Osteocyte (in vitro differentiated cells): ENCODE measurements around the gene RPL5. TPM values are rescaled to one million over a fixed set of nuclear protein-coding genes. Genes with fewer than 3 reads are reported as not detected.
"Not testable (repeated sequence)": the region's sequence is repeated elsewhere in the genome, so short reads cannot be mapped to it uniquely, and the experiment has no call there.

ENCODE experiments used
- DNase-seq: peaks from one replicate; pipeline ENCODE4 v3.0.0; 2021; ENCODE audit warnings: mixed read lengths; ENCODE audit not compliant: unreplicated experiment; ENCODE audit errors: extremely low spot score
- H3K27ac Mint-ChIP-seq: one replicate; pipeline ENCODE4 v1.8.0; 2021; ENCODE audit warnings: mild to moderate bottlenecking, mixed read lengths; ENCODE audit not compliant: unreplicated experiment
- H3K27me3 Mint-ChIP-seq: one replicate; pipeline ENCODE4 v1.8.0; 2021; ENCODE audit warnings: mixed read lengths; ENCODE audit not compliant: unreplicated experiment
- H3K36me3 Mint-ChIP-seq: one replicate; pipeline ENCODE4 v1.8.0; 2021; ENCODE audit warnings: mixed read lengths; ENCODE audit not compliant: unreplicated experiment
- H3K4me1 Mint-ChIP-seq: one replicate; pipeline ENCODE4 v1.8.0; 2021; ENCODE audit warnings: mixed read lengths; ENCODE audit not compliant: unreplicated experiment
- H3K4me3 Mint-ChIP-seq: one replicate; pipeline ENCODE4 v1.8.0; 2021; ENCODE audit warnings: mild to moderate bottlenecking, moderate library complexity, mixed read lengths; ENCODE audit not compliant: unreplicated experiment
- H3K9me3 Mint-ChIP-seq: one replicate; pipeline ENCODE4 v1.8.0; 2021; ENCODE audit warnings: mixed read lengths; ENCODE audit not compliant: unreplicated experiment
- CTCF ChIP-seq: fragments of 200-600 bp; sonication (generic); IDR thresholded peaks from 2 replicates; pipeline ENCODE4 v1.5.0; 2021; ENCODE audit warnings: antibody characterized with exemption, mild to moderate bottlenecking, moderate library complexity
- long read RNA-seq: library from polyadenylated mRNA; unstranded; transcript quantifications from one replicate; pipeline ENCODE4 v2.0.0, GENCODE V29; 2021
- total RNA-seq: library from RNA; stranded (reverse); gene quantifications from 2 replicates; pipeline ENCODE4 v1.2.1, GENCODE V29; 2021

Gene RPL5
- total RNA-seq = 870 and 883 TPM in 2 replicates
- long read RNA-seq, transcript RPL5-208 (8 exons, 1,085 nt) = major isoform, 679 of 941 reads
- long read RNA-seq, transcript RPL5-205 (3 exons, 1,210 nt) = minor isoform, 33 of 941 reads
- long read RNA-seq, partial matches to known transcripts = 196 of 941 reads
- long read RNA-seq, other reads (novel, unspliced or antisense) = 31 of 941 reads

GRCh38 chr1:92831762-92832536 lies at the start of gene RPL5:
RPL5 (plus strand) TSS chr1:92832040; CDS start chr1:92832115, 75 bp downstream.
- Mint-ChIP-seq H3K4me1 (peaks cover 36% of the 10 kb centered on the region), H3K36me3 (peaks cover 27% of the 10 kb centered on the region), H3K9me3 (no peaks in the 10 kb centered on the region), H3K27me3 (no peaks in the 10 kb centered on the region), H3K4me3 (peak within 1 kb of the TSS; percentile 98), H3K27ac (peak within 1 kb of the TSS; percentile 95)
- peak; percentile 89 for TF ChIP-seq CTCF
- peak; percentile 99 for DNase-seq

- peak overlapping the region; percentile 91 for H3K27ac Mint-ChIP-seq
- H3K4me1 Mint-ChIP-seq = peaks cover 20% of the 10 kb centered on the region
- not testable (repeated sequence) for H3K27me3 Mint-ChIP-seq, H3K36me3 Mint-ChIP-seq, H3K9me3 Mint-ChIP-seq, DNase-seq
- TF ChIP-seq CTCF = peak; percentile 9
- H3K4me3 Mint-ChIP-seq = peak overlapping the region; percentile 86
These were observed 48.3 kb upstream of the RPL5 start for GRCh38 chr1:92783550-92783949.

- Mint-ChIP-seq H3K4me3 (peak overlapping the region; percentile 86), H3K9me3 (no peaks in the 10 kb centered on the region), H3K36me3 (no peaks in the 10 kb centered on the region), H3K27me3 (peaks cover 4% of the 10 kb centered on the region), H3K27ac (peak overlapping the region; percentile 91), H3K4me1 (peaks cover 20% of the 10 kb centered on the region)
- DNase-seq = no peak
- no peak for TF ChIP-seq CTCF
These were observed 47.7 kb upstream of the RPL5 start for GRCh38 chr1:92784021-92784638.

GRCh38 chr1:92784639-92785500 lies 47.0 kb upstream of the RPL5 start, which contains the start of gene EVI5:
EVI5 (minus strand) TSS chr1:92785108; CDS start chr1:92736546, 48,562 bp downstream.
- H3K27me3 Mint-ChIP-seq = peaks cover 4% of the 10 kb centered on the region
- peaks cover 20% of the 10 kb centered on the region for H3K4me1 Mint-ChIP-seq

More at GRCh38 chr1:92784639-92785500, 47.0 kb upstream of the RPL5 start, which contains the start of gene EVI5:
- Mint-ChIP-seq H3K36me3 (no peaks in the 10 kb centered on the region), H3K27ac (peak within 1 kb of the TSS; percentile 99), H3K9me3 (no peaks in the 10 kb centered on the region), H3K4me3 (peak within 1 kb of the TSS; percentile 86)
- TF ChIP-seq CTCF = peak; percentile 9
- peak; percentile 98 for DNase-seq
